Spleen (tissue), 11 donors: ENCODE measurements around the gene QRSL1. TPM values are rescaled to one million over a fixed set of nuclear protein-coding genes. Genes with fewer than 3 reads are reported as not detected.

Experiments
- DNase-seq: peaks from one replicate; pipeline ENCODE4 v3.0.0-alpha.2; 2020
- H3K27ac ChIP-seq, 8 donors: fragments of 200-600 bp; sonication (generic) in 7 of 8; 1 replicate in 4 of 8; 2 replicates in 4 of 8; pipeline versions ENCODE4 v1.5.0 to v1.8.0; 2016 to 2021; ENCODE audit warnings: inconsistent platforms in 4 of 8, mild to moderate bottlenecking in 4 of 8, moderate library complexity in 1 of 8
- H3K27me3 ChIP-seq, 7 donors: fragments of 200-600 bp; sonication (generic) in 6 of 7; replicated peaks in 1 of 7; 1 replicate in 4 of 7; 2 replicates in 3 of 7; pipeline versions ENCODE4 v1.5.0 to v1.8.0; 2016 to 2021; ENCODE audit warnings: inconsistent platforms in 3 of 7, mild to moderate bottlenecking in 1 of 7
- H3K36me3 ChIP-seq, 6 donors: fragments of 200-600 bp; sonication (generic) in 5 of 6; 1 replicate in 4 of 6; 2 replicates in 2 of 6; pipeline versions ENCODE4 v1.5.0 to v1.8.0; 2016 to 2021; ENCODE audit warnings: inconsistent platforms in 2 of 6
- H3K4me1 ChIP-seq, 6 donors: fragments of 200-600 bp; sonication (generic) in 5 of 6; 1 replicate in 3 of 6; 2 replicates in 3 of 6; pipeline versions ENCODE4 v1.5.0 to v1.8.0; 2016 to 2021; ENCODE audit warnings: inconsistent platforms in 3 of 6
- H3K4me3 ChIP-seq, 8 donors: fragments of 200-600 bp; sonication (generic) in 7 of 8; 1 replicate in 4 of 8; 2 replicates in 4 of 8; pipeline versions ENCODE4 v1.5.0 to v1.8.0; 2016 to 2021; ENCODE audit warnings: inconsistent platforms in 4 of 8, mild to moderate bottlenecking in 4 of 8, moderate library complexity in 2 of 8
- H3K9me3 ChIP-seq, 8 donors: fragments of 200-600 bp; sonication (generic) in 7 of 8; 1 replicate in 4 of 8; 2 replicates in 4 of 8; pipeline versions ENCODE4 v1.5.0 to v1.8.0; 2016 to 2021; ENCODE audit warnings: inconsistent platforms in 4 of 8
- POLR2A ChIP-seq, 3 donors: fragments of 450-650 bp; IDR thresholded peaks; one replicate each; pipeline ENCODE4 v1.5.1; 2017; ENCODE audit warnings: antibody characterized with exemption in 3 of 3, mild to moderate bottlenecking in 1 of 3
- POLR2AphosphoS5 ChIP-seq, 3 donors: sonication (generic); formaldehyde crosslinking; IDR thresholded peaks; one replicate each; pipeline ENCODE4 v1.5.1; 2017; ENCODE audit warnings: antibody characterized with exemption in 3 of 3
- WGBS, 5 donors: extraction: QIAGEN DNeasy Blood & Tissue Kit in 3 of 5; methylation state at CpG; one replicate each; pipeline versions ENCODE4 v1.1.5 to v1.1.7; 2013 to 2018; 5-methylcytosine and 5-hydroxymethylcytosine counted together
- intact Hi-C: fragments of 100-400 bp; cut with DNase I; formaldehyde crosslinking; loops from one replicate; pipeline ENCODE4 v1.15.0; 2023; ENCODE audit warnings: low total_unique reads
- polyA plus RNA-seq, 3 donors: library from polyadenylated mRNA; stranded (reverse); fragments of 200-250 nt; gene quantifications; one replicate each; pipeline ENCODE4 v1.2.1, GENCODE V29; 2013
- total RNA-seq, 7 donors: library from RNA; depleted of rRNA in 3 of 7; stranded (reverse); fragments of >200 nt in 3 of 7; fragmentation: NEBNext Ultra II Directional in 4 of 7; extraction: Animal tissue kit (Norgen Biotek cat#: 25700) in 4 of 7; gene quantifications; one replicate each; pipeline versions ENCODE4 v1.1.0 to v1.2.1, GENCODE V29; 2016 to 2021
- TF ChIP-seq, protein P1 (sequence below), 11 experiments: fragments of 200-600 bp in 7 of 11; fragments of 450-650 bp in 4 of 11; sonication (generic) in 4 of 11; IDR thresholded peaks in 8 of 11; conservative IDR thresholded peaks in 3 of 11; 1 replicate in 7 of 11; 2 replicates in 4 of 11; pipeline versions ENCODE4 v1.4.0 to v1.8.0; 2016 to 2021; ENCODE audit warnings: antibody characterized with exemption in 11 of 11, inconsistent platforms in 4 of 11, mild to moderate bottlenecking in 1 of 11
- donor health status: healthy with polysubstance abuse.
- donor health status: DM: no; HTN: no; CAD: no; lungs with moderate emphysema.
- donor health status: DM: no; HTN: no; CAD: no.
- donor health status: Bipolar disorder and iron deficiency.
- donor health status: healthy.
- donor health status: DM: no; HTN: no; CAD: no.
- donor health status: DM: yes; HTN: yes; CAD: no.

The QRSL1 gene
- total and polyA plus RNA-seq, 10 donors = 16.4 to 27.9 (median 20.7) TPM

DNA sequence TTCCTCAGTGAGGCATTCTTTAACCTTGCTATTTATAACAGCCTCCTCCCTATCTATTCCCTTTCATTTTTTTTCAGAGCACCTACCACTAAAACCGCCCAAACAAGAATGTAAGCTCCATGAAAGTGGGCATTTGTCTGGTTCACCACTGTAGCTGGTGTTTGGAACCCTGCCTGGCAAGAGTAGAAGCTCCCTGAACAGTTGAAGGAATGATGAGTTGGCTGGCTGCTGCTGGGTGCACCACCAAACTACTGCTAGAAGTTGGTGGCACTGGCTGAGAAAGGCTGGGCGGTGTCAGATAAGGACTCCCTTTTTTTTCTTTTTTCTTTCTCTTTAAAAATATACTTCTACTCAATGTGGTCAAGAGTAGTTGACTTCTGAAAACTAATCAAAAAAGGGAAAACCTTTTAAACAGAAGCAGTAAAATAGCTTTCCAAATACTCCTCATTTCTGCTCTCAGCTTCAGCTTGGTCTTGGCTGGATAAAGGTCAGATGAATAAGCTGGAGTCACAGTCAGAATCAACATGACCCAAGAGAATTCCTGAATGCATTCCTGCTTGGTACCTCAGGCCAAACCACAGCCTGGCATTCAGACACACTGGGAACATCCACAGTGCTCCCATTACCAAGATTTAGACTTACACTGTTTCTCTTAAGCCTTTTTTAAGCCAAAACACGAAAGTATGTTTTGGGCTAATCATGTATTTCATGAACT is 38.1 kb upstream of the QRSL1 start:
- no peak for TF ChIP-seq POLR2A (IDR thresholded peaks at IDR 0.05)
- no peak for TF ChIP-seq POLR2AphosphoS5 (IDR thresholded peaks at IDR 0.05)
- TF ChIP-seq, protein P1, sequence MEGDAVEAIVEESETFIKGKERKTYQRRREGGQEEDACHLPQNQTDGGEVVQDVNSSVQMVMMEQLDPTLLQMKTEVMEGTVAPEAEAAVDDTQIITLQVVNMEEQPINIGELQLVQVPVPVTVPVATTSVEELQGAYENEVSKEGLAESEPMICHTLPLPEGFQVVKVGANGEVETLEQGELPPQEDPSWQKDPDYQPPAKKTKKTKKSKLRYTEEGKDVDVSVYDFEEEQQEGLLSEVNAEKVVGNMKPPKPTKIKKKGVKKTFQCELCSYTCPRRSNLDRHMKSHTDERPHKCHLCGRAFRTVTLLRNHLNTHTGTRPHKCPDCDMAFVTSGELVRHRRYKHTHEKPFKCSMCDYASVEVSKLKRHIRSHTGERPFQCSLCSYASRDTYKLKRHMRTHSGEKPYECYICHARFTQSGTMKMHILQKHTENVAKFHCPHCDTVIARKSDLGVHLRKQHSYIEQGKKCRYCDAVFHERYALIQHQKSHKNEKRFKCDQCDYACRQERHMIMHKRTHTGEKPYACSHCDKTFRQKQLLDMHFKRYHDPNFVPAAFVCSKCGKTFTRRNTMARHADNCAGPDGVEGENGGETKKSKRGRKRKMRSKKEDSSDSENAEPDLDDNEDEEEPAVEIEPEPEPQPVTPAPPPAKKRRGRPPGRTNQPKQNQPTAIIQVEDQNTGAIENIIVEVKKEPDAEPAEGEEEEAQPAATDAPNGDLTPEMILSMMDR (IDR thresholded peaks at IDR 0.05 in 8 of 11, conservative IDR thresholded peaks at IDR 0.05 in 3 of 11) = no peak
- WGBS, 5 donors = 87 to 94% (median 91%) methylated on average over 3 of the region's 3 CpGs
- intact Hi-C loops = no loop called here
- Histone ChIP-seq H3K9me3 (no peaks in the 10 kb centered on the region), H3K27ac (peak overlapping the region in 2 of 8 donors; percentile 17 to 18), H3K4me1 (peaks cover 0 to 3% (median 0%) of the 10 kb centered on the region in 6 donors), H3K4me3 (no peak overlapping the region), H3K27me3 (no peaks in the 10 kb centered on the region), H3K36me3 (peaks cover 0 to 52% (median 12%) of the 10 kb centered on the region in 6 donors)
- DNase-seq = no peak

DNA sequence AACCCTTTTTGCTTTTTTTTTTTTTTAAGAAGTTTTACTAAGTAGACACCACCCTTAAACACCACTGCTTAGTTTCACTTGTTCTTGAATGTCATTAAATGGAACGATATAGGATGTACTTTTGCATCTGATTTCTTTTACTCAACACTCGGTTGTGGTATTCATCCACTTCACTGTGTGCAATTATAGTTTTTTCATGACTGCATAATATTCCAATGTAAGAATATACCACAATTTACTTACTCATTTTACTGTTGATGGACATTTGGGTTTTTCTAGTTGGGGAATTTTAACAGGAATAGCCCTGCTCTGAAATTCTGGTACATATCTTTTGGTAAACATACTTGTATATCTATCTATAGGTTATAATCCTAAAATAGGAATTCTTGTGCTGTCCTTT is 29.9 kb upstream of the QRSL1 start:
- WGBS, 5 donors = 48 to 91% (median 50%) methylated on average over 2 of the region's 2 CpGs
- H3K4me1 ChIP-seq = no peaks in the 10 kb centered on the region
- no peak for DNase-seq
- no peaks in the 10 kb centered on the region for H3K27me3 ChIP-seq
- intact Hi-C loops = no loop called here
- no peaks in the 10 kb centered on the region for H3K9me3 ChIP-seq
- no peak overlapping the region for H3K4me3 ChIP-seq
- TF ChIP-seq POLR2A (IDR thresholded peaks at IDR 0.05) (no peak), POLR2AphosphoS5 (IDR thresholded peaks at IDR 0.05) (no peak)
- TF ChIP-seq, protein P1 (IDR thresholded peaks at IDR 0.05 in 8 of 11, conservative IDR thresholded peaks at IDR 0.05 in 3 of 11) = no peak
- H3K36me3 ChIP-seq = peaks cover 0 to 40% (median 0%) of the 10 kb centered on the region in 6 donors
- H3K27ac ChIP-seq = no peak overlapping the region

DNA sequence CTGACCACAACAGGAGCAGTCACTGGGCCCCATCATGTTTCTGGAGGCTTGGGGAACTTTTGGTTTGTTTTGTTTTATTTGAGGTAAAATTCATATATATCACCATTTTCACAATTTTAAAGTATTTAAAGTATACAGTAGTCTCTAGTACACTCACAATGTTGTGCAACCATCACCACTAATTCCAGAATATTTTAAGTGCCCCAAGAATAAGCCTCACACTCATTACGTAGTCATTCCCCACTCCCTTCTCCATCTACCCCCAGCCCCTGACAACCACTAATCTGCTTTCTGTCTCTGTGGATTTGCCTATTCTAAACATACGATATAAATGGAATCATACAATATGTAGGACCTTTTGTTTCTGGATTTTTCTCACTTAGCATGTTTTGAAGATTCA is 29.0 kb upstream of the QRSL1 start:
- DNase-seq = no peak
- Histone ChIP-seq H3K36me3 (peaks cover 0 to 47% (median 0%) of the 10 kb centered on the region in 6 donors), H3K27me3 (no peaks in the 10 kb centered on the region), H3K27ac (no peak overlapping the region), H3K4me1 (no peaks in the 10 kb centered on the region), H3K9me3 (no peaks in the 10 kb centered on the region), H3K4me3 (no peak overlapping the region)
- TF ChIP-seq POLR2A (IDR thresholded peaks at IDR 0.05) = no peak
- TF ChIP-seq, protein P1 (IDR thresholded peaks at IDR 0.05 in 8 of 11, conservative IDR thresholded peaks at IDR 0.05 in 3 of 11) = no peak
- intact Hi-C loops = no loop called here
- 88 to 98% (median 96%) methylated on average over 2 of the region's 2 CpGs for WGBS, 5 donors

DNA sequence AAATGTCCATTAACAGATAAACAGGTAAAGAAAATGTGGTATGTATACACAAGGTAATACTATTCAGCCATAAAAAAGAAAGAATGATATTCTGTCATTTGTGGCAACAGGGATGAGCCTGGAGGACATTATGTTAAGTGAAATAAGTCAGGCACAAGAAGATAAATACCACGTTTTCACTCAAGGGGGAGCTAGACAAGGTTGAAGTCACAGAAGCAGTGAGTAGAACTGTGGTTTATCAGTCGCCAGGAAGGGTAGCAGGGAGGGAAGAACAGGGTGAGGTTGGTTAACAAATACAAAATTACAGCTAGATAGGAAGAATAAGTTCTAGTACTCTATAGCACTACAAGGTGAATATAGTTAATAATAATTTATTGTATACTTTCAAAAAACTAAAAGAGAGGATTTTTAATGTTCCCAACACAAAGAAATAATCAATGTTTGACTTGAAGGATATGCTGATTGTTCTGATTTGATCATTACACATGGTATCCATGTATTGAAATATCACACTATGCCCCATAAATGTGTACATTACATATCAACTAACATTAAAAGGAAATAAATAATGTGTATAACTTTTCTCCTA is 21.2 kb upstream of the QRSL1 start:
- intact Hi-C loops = loop anchor here (5.0 kb wide), 1 partner anchor 369 kb away; no protein-coding TSS in a partner anchor
- no peak overlapping the region for H3K4me3 ChIP-seq
- H3K4me1 ChIP-seq = peaks cover 0 to 30% (median 3%) of the 10 kb centered on the region in 6 donors
- peaks cover 0 to 39% (median 0%) of the 10 kb centered on the region in 6 donors for H3K36me3 ChIP-seq
- TF ChIP-seq POLR2A (IDR thresholded peaks at IDR 0.05) (no peak), POLR2AphosphoS5 (IDR thresholded peaks at IDR 0.05) (no peak)
- TF ChIP-seq, protein P1 (IDR thresholded peaks at IDR 0.05 in 8 of 11, conservative IDR thresholded peaks at IDR 0.05 in 3 of 11) = peak; percentile 46 to 89 (median 69)
- 1 to 7% (median 3%) methylated on average over 2 of the region's 2 CpGs for WGBS, 5 donors
- H3K27ac ChIP-seq = no peak overlapping the region
- no peaks in the 10 kb centered on the region for H3K9me3 ChIP-seq
- DNase-seq = no peak
- H3K27me3 ChIP-seq = no peaks in the 10 kb centered on the region
